Kidney (tissue), 14 donors: ENCODE measurements around the gene OGDH. TPM values are rescaled to one million over a fixed set of nuclear protein-coding genes. Genes with fewer than 3 reads are reported as not detected.

Experiments used
- DNase-seq, 5 donors: peaks; one replicate each; pipeline ENCODE4 v3.0.0-alpha.2; 2013 to 2020
- FAIRE-seq: peaks from 2 replicates; lab custom pipeline; 2012; peaks lifted over from hg19 to GRCh38; lab: Jason Lieb, UNC
- H3K27ac ChIP-seq, 2 donors: one replicate each; pipeline ENCODE4 v1.7.0; 2013; ENCODE audit warnings: low read depth in 2 of 2, low read length in 2 of 2, inconsistent platforms in 1 of 2
- H3K27me3 ChIP-seq: one replicate; pipeline ENCODE4 v1.7.1; 2013; ENCODE audit warnings: low read length, inconsistent platforms; ENCODE audit not compliant: control insufficient read depth, insufficient read depth
- H3K36me3 ChIP-seq, 3 donors: one replicate each; pipeline versions ENCODE4 v1.7.0 to v1.7.1; 2013; ENCODE audit warnings: low read length in 3 of 3, control low read depth in 1 of 3, inconsistent platforms in 1 of 3; ENCODE audit not compliant: insufficient read depth in 3 of 3, control insufficient read depth in 2 of 3
- H3K4me1 ChIP-seq, 3 donors: one replicate each; pipeline versions ENCODE4 v1.7.0 to v1.7.1; 2013; ENCODE audit warnings: low read length in 3 of 3, inconsistent platforms in 1 of 3, low read depth in 1 of 3; ENCODE audit not compliant: control insufficient read depth in 2 of 3, insufficient read depth in 2 of 3
- H3K4me3 ChIP-seq, 3 donors: one replicate each; pipeline versions ENCODE4 v1.7.0 to v1.8.1; 2013; ENCODE audit warnings: low read length in 3 of 3, control low read depth in 1 of 3, inconsistent platforms in 1 of 3
- H3K9ac ChIP-seq, 3 donors: one replicate each; pipeline versions ENCODE4 v1.7.0 to v1.7.1; 2013; ENCODE audit warnings: low read length in 3 of 3, control low read depth in 1 of 3, inconsistent platforms in 1 of 3
- H3K9me3 ChIP-seq, 3 donors: one replicate each; pipeline versions ENCODE4 v1.7.0 to v1.7.1; 2013; ENCODE audit warnings: low read length in 3 of 3, control low read depth in 1 of 3, inconsistent platforms in 1 of 3; ENCODE audit not compliant: control insufficient read depth in 2 of 3, insufficient read depth in 1 of 3
- intact Hi-C: fragments of 100-400 bp; cut with DNase I; formaldehyde crosslinking; loops from one replicate; pipeline ENCODE4 v1.11.1; 2022
- polyA plus RNA-seq: library from polyadenylated mRNA; stranded (reverse); fragments of 350-450 nt; fragmentation: Illumina TruSeq; extraction: RNeasy Lipid Tissue Mini Kit (QIAGEN cat#74804); gene quantifications from one replicate; pipeline ENCODE4 v1.2.3, GENCODE V29; 2014; ENCODE audit warnings: low read depth, low replicate concordance; ENCODE audit not compliant: insufficient read depth
- total RNA-seq: library from RNA; stranded (reverse); fragmentation: NEBNext Ultra II Directional; extraction: Animal tissue kit (Norgen Biotek cat#: 25700); gene quantifications from one replicate; pipeline ENCODE4 v1.2.1, GENCODE V29; 2021
- TF ChIP-seq, protein P1 (sequence below): IDR thresholded peaks from 3 replicates; pipeline ENCODE4 v1.5.1; 2012; ENCODE audit warnings: mild to moderate bottlenecking, moderate library complexity, borderline replicate concordance; ENCODE audit not compliant: insufficient read depth; ENCODE audit errors: extremely low read depth
- donor health status: control.
- donor health status: control.
- donor health status: control.
- donor health status: control.
- donor health status: control.
- donor health status: DM: yes; HTN: yes; CAD: no.
- donor health status: Normal renal cell carcinoma (clear cell type).

Gene OGDH
- total and polyA plus RNA-seq, 2 donors from 2014 or later, result 108 to 132 TPM

DNA sequence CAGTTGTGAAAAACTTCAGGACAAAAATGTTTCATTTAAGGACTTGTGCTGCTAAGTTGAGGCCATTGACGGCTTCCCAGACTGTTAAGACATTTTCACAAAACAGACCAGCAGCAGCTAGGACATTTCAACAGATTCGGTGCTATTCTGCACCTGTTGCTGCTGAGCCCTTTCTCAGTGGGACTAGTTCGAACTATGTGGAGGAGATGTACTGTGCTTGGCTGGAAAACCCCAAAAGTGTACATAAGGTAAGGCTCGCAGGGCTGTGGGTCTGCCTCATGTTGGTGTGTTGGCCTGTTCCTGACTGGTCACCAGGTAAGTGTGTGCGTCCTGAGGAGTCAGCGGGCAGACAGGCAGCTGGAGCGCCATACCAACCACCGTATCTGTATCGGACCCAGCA is 17.9 kb downstream of the OGDH start:
- H3K9me3 ChIP-seq, result no peaks in the 10 kb centered on the region
- TF ChIP-seq, protein P1, sequence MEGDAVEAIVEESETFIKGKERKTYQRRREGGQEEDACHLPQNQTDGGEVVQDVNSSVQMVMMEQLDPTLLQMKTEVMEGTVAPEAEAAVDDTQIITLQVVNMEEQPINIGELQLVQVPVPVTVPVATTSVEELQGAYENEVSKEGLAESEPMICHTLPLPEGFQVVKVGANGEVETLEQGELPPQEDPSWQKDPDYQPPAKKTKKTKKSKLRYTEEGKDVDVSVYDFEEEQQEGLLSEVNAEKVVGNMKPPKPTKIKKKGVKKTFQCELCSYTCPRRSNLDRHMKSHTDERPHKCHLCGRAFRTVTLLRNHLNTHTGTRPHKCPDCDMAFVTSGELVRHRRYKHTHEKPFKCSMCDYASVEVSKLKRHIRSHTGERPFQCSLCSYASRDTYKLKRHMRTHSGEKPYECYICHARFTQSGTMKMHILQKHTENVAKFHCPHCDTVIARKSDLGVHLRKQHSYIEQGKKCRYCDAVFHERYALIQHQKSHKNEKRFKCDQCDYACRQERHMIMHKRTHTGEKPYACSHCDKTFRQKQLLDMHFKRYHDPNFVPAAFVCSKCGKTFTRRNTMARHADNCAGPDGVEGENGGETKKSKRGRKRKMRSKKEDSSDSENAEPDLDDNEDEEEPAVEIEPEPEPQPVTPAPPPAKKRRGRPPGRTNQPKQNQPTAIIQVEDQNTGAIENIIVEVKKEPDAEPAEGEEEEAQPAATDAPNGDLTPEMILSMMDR, result no peak
- no peak overlapping the region for H3K27ac ChIP-seq
- no peaks in the 10 kb centered on the region for H3K27me3 ChIP-seq
- no peak for FAIRE-seq
- peak overlapping the region in 1 of 3 donors; percentile 27 for H3K9ac ChIP-seq
- intact Hi-C loops, result no loop called here
- H3K36me3 ChIP-seq, result peaks cover 6 to 26% (median 9%) of the 10 kb centered on the region in 3 donors
- H3K4me3 ChIP-seq, result no peak overlapping the region
- H3K4me1 ChIP-seq, result peaks cover 0 to 26% (median 12%) of the 10 kb centered on the region in 3 donors
- DNase-seq, result no peak

DNA sequence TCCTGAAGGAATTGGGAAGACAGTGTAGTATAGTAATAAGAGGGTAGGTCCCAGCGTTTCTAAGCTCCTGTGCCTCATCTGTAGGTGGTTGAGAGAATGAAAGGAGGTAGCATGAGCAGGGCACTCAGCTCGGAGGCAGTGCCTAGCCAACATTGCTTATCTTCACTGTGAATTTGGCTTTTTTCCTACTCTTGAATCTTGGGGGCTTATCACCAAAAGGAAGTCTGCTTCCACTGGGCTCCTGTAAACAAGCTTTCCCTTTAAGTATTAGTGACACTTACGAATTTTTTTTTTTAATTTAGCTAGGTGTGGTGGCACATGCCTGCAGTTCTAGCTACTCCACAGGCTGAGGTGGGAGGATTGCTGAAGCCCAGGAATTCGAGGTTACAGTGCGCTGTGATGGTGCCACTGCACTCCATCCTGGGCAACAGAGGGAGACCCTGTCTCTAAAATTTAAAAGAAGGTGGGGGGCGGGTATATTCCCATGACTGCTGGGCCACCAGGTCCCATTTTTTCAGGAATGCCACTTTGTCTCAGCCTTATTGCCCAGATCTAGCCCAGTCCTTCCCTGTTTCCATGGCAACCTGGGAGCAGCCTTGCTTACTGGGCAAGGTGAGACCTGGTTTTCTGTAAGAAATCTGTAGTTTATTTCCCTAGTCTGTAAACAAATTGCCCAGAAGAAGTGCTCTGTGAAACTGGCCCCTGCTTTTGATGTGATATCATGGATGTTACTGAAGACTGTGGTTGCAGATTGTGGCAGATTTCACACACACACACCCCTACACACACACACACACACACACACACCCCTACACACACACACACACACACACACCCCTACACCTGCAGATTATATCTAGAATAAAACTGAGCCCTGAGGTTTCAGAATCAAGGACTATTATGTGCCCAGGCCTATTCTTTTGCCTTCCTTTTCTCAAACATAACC is 19.4 kb downstream of the OGDH start:
- no peak overlapping the region for H3K27ac ChIP-seq

DNA sequence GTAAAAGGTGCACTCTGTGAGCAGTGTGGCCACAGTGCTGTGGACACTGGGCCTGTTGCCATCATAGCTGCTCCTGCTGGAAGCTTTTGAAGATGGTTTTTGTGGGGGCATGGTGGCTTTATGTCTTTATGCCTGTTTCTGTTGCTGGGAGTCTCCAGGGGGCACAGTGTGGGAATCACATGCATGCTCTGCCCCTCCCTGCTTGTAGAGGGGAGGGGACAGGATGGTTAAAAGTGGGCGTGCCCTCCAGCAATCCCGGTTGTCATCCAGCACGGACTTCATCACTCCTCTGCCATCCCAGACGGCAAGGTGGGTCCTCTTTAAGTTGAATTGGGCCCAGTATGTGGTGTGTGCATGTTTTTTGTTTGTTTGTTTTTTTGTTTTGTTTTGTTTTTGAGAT is 20.2 kb downstream of the OGDH start:
- FAIRE-seq, result no peak
- Histone ChIP-seq H3K27ac (no peak overlapping the region), H3K4me1 (peaks cover 0 to 35% (median 25%) of the 10 kb centered on the region in 3 donors), H3K9ac (no peak overlapping the region), H3K36me3 (peaks cover 6 to 32% (median 9%) of the 10 kb centered on the region in 3 donors), H3K4me3 (no peak overlapping the region), H3K9me3 (no peaks in the 10 kb centered on the region), H3K27me3 (no peaks in the 10 kb centered on the region)
- intact Hi-C loops, result no loop called here
- DNase-seq, result no peak
- TF ChIP-seq, protein P1, result no peak

More for the DNA sequence above, 19.4 kb downstream of the OGDH start:
- intact Hi-C loops, result no loop called here
- H3K27me3 ChIP-seq, result no peaks in the 10 kb centered on the region
- H3K9me3 ChIP-seq, result no peaks in the 10 kb centered on the region
- peaks cover 0 to 29% (median 17%) of the 10 kb centered on the region in 3 donors for H3K4me1 ChIP-seq
- no peak for FAIRE-seq
- TF ChIP-seq, protein P1, result no peak
- peaks cover 6 to 32% (median 9%) of the 10 kb centered on the region in 3 donors for H3K36me3 ChIP-seq
- no peak overlapping the region for H3K9ac ChIP-seq
- H3K4me3 ChIP-seq, result no peak overlapping the region
- DNase-seq, result no peak
